GM21515 (cell line): ENCODE results near the gene CTDP1.
"Not testable (repeated sequence)": the region's sequence is repeated elsewhere in the genome, so short reads cannot be mapped to it uniquely, and the experiment has no call there.

Experiments
- ATAC-seq: cut with Tn5 transposase; IDR thresholded peaks from one replicate; pipeline ENCODE4 v1.9.1; 2021; ENCODE audit not compliant: unreplicated experiment

CTDP1 gene

DNA sequence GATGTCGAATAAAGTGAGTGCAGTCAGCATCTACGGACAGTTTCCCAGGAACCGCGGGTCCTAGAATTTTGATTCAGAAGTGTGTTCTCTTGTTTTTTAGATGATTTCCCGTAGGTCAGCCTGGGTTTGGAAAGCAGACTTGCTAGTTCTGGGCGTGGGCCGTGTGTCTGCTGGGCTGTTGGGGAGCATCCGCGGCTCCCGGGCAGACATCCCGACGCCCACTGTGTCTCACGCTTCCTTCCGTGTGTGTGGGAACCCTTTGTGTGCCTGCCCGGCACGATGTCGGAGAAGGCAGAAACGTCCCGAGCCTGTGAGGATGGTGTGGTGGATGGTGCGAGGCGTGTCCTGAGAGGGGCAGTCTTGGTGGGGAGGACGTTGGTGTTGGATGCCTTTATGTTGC, 18.4 kb downstream of the CTDP1 start:
- ATAC-seq, result no peak

GRCh38 chr18:79698668-79699335, 19.2 kb downstream of the CTDP1 start:
- no peak for ATAC-seq

- no peak for ATAC-seq
Observed at GRCh38 chr18:79699653-79700052, 20.1 kb downstream of the CTDP1 start.

DNA sequence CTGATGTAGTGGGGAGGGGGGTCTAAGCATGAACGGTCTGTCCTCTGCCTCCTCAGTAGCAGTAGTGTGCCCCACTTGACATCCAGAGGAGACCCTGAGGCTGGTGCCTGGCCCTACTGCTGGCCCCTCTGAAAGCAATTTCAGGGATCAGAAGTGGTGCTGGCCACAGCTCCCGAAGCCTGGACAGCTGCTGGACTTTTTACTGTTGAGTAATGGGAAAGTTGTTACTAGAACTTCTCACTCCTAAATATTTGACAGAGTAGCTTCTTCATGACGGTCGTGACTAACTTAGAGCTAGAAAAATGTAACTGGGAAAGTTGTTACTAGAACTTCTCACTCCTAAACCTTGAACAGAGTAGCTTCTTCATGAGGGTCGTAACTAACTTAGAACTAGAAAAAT, 23.3 kb downstream of the CTDP1 start:
- no peak for ATAC-seq

- no peak for ATAC-seq
Observed at GRCh38 chr18:79704631-79705030, 25.0 kb downstream of the CTDP1 start.

- ATAC-seq, result no peak
Observed at GRCh38 chr18:79705272-79705671, 25.7 kb downstream of the CTDP1 start.

GRCh38 chr18:79706006-79706405, 26.4 kb downstream of the CTDP1 start:
- no peak for ATAC-seq

GRCh38 chr18:79706658-79707057, 27.1 kb downstream of the CTDP1 start:
- ATAC-seq, result no peak

DNA sequence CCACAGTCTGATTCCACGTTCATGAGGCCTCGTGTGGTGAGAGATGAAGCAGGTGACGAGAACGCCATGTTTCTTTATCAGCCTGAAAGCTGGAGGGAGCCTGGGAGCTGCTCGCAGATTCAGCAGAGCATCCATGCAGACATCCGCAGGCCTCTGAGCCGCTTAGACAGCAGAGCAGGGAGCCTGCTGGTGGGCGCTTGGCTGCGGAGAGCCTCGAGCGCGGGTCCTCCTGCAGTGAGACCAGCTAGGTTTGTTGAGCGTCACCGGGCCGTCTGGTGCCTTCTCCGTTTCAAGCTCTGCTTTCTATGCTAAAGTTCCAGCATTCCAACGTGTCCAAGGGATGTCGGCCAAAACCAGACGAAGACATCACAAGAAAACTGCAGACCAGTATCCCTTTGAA, 27.6 kb downstream of the CTDP1 start:
- ATAC-seq, result no peak

- no peak for ATAC-seq
Observed at GRCh38 chr18:79707671-79708070, 28.1 kb downstream of the CTDP1 start.

DNA sequence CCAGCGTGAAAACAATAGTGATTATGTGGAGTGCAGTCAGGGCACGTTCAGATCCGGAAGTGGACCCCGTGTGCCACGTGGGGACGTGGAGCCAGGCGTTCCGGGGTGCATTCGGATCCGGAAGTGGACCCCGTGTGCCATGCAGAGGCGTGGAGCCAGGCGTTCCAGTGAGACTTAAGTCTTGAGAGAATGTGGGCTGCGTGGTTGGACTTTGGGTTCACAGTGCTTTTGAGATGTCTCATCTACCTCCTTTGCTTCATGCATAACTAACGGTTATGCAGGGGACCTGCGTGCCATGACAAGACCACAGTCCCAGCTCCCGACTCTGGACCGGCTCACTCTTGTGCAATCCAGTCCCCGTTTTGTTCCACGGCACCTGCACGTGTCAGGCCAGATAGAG, 28.8 kb downstream of the CTDP1 start:
- no peak for ATAC-seq

GRCh38 chr18:79712206-79712857, 32.7 kb downstream of the CTDP1 start:
- no peak for ATAC-seq

- no peak for ATAC-seq
Observed at GRCh38 chr18:79713341-79713740, 33.7 kb downstream of the CTDP1 start.

GRCh38 chr18:79714531-79715240, 35.1 kb downstream of the CTDP1 start:
- ATAC-seq, result no peak

- ATAC-seq, result no peak
Observed at GRCh38 chr18:79715280-79715679, 35.7 kb downstream of the CTDP1 start.

DNA sequence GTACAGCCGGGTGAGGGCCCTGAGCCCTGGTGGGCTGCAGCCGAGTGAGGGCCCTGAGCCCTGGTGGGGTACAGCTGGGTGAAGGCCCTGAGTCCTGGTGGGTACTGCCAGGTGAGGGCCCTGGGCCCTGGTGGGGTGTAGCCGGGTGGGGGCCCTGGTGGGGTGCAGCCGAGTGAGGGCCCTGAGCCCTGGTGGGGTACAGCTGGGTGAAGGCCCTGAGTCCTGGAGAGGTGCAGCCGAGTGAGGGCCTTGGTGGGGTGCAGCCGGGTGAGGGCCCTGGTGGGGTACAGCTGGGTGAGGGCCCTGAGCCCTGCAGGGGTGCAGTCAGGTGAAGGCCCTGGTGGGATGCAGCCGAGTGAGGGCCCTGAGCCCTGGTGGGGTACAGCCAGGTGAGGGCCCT, 37.5 kb downstream of the CTDP1 start:
- no peak for ATAC-seq

GRCh38 chr18:79717555-79718074, 38.0 kb downstream of the CTDP1 start:
- no peak for ATAC-seq

DNA sequence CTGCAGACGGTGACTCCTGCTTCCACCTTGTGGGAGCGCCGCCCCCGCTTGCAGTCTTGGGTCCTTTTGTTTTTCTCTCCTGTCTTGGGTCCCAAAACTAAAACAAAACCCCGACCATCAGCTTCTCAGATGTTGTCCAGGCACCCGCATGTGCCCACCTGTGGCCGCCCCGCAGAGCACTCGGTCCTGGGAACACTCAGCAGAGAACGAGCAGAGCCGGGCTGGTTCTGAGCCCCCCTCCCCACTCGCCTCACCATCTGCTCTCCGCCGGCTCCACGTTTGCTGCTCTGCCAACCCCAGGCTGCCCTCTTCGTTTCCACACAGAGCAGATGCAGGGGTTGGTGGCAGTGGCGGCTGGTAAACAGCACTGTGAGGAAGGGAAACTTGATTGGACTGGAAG, 38.5 kb downstream of the CTDP1 start:
- ATAC-seq, result no peak

DNA sequence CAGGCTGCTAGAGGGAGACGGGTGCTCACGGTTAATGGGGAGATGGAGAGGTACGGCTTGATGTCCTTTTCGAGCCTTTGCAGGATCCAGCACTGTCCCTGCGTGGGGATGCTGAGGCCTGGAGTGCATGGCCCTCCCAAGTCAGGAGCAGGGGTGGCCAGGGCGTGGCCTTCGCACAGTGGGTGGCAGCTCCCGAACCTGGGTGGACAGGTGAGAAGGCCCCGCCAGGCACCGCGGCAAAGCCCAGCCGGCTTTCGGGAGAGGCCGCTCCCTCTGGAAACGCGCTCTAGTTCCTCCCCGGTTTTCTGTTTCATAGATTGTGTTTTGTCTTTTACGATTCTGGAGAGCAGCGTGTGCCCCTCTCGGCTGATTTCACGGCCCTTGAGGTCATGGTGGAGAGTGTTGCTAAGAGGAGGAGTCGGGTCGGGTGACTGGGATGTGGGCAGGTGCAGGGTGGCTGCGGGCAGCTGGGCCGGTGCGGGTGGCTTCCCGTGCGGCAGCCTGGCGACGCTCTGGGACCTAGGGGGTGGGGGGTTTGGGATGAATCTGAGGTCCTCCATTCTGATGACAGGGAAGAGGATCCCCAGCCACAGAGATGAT, 39.4 kb downstream of the CTDP1 start:
- ATAC-seq, result no peak

DNA sequence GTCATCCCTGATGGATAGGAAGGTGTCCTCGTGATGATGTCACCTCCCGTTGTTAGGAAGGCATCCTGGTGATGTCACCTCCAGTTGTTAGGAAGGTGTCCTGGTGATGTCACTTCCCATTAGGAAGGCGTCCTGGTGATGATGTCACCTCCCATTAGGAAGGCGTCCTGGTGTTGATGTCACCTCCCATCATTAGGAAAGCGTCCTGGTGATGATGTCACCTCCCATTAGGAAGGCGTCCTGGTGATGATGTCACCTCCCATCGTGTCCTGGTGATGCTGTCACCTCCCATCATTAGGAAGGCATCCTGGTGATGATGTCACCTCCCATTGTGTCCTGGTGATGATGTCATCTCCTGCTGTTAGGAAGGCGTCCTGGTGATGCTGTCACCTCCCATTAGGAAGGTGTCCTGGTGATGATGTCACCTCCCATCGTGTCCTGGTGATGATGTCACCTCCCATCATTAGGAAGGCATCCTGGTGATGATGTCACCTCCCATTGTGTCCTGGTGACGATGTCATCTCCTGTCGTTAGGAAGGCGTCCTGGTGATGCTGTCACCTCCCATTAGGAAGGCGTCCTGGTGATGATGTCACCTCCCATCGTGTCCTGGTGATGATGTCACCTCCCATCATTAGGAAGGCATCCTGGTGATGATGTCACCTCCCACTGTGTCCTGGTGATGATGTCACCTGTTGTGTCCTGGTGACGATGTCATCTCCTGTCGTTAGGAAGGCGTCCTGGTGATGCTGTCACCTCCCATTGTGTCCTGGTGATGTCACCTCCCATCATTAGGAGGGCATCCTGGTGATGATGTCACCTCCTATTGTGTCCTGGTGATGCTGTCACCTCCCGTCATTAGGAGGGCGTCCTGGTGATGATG, 40.1 kb downstream of the CTDP1 start:
- ATAC-seq, result not testable (repeated sequence)

GRCh38 chr18:79720359-79720733, 40.7 kb downstream of the CTDP1 start:
- no peak for ATAC-seq
